GM23338 (cell line): ENCODE measurements around the gene STON2. TPM values are rescaled to one million over a fixed set of nuclear protein-coding genes. Genes with fewer than 3 reads are reported as not detected.

Experiments used
- ATAC-seq: fragments of 200-7000 bp; cut with Tn5 transposase; 3 replicates; pipeline ENCODE4 v1.9.1; 2020
- DNase-seq: peaks from one replicate; pipeline ENCODE4 v3.0.0-alpha.2; 2015; ENCODE audit warnings: low spot score
- H2AFZ ChIP-seq: fragments of 200-600 bp; sonication (generic); 2 replicates; pipeline ENCODE4 v1.8.0; 2016; ENCODE audit warnings: antibody characterized with exemption, mild to moderate bottlenecking, moderate library complexity
- H3F3A ChIP-seq: fragments of 200-600 bp; sonication (generic); replicated peaks from 2 replicates; pipeline ENCODE4 v1.8.0; 2017; ENCODE audit warnings: antibody characterized with exemption, mixed run types, low read depth
- H3K27ac ChIP-seq: fragments of 200-600 bp; sonication (generic); 2 replicates; pipeline ENCODE4 v1.6.1; 2016; ENCODE audit warnings: low read depth
- H3K27me3 ChIP-seq: fragments of 200-600 bp; sonication (generic); 2 replicates; pipeline ENCODE4 v1.8.0; 2016; ENCODE audit warnings: mild to moderate bottlenecking, mixed run types, moderate library complexity; ENCODE audit not compliant: insufficient read depth
- H3K36me3 ChIP-seq: fragments of 200-600 bp; sonication (generic); 2 replicates; pipeline ENCODE4 v1.8.0; 2016; ENCODE audit warnings: mild to moderate bottlenecking; ENCODE audit not compliant: insufficient read depth
- H3K4me1 ChIP-seq: fragments of 200-600 bp; sonication (generic); 2 replicates; pipeline ENCODE4 v1.8.0; 2016; ENCODE audit warnings: mild to moderate bottlenecking, moderate library complexity; ENCODE audit not compliant: insufficient read depth
- H3K4me2 ChIP-seq: fragments of 200-600 bp; sonication (generic); 2 replicates; pipeline ENCODE4 v1.7.1; 2017; ENCODE audit warnings: mixed run types
- H3K4me3 ChIP-seq: fragments of 200-600 bp; sonication (generic); 2 replicates; pipeline ENCODE4 v1.6.1; 2016; ENCODE audit warnings: mixed run types
- H3K79me2 ChIP-seq: fragments of 200-600 bp; sonication (generic); replicated peaks from 2 replicates; pipeline ENCODE4 v1.8.0; 2017; ENCODE audit warnings: mild to moderate bottlenecking; ENCODE audit not compliant: insufficient read depth
- H3K9me2 ChIP-seq: fragments of 200-600 bp; sonication (generic); 2 replicates; pipeline ENCODE4 v1.8.0; 2017; ENCODE audit not compliant: insufficient read depth
- H4K20me1 ChIP-seq: fragments of 200-600 bp; sonication (generic); replicated peaks from 2 replicates; pipeline ENCODE4 v1.8.0; 2017; ENCODE audit warnings: mild to moderate bottlenecking; ENCODE audit not compliant: insufficient read depth
- H3K27ac Mint-ChIP-seq: 2 replicates; pipeline ENCODE4 v1.8.0; 2020; ENCODE audit warnings: inconsistent platforms, mild to moderate bottlenecking, moderate library complexity, mixed read lengths
- H3K27me3 Mint-ChIP-seq: 3 replicates; pipeline ENCODE4 v1.8.0; 2022; ENCODE audit warnings: low read depth, mild to moderate bottlenecking, moderate library complexity, mixed read lengths, inconsistent platforms; ENCODE audit not compliant: insufficient read depth, poor library complexity
- H3K36me3 Mint-ChIP-seq: 3 replicates; pipeline ENCODE4 v1.8.0; 2021; ENCODE audit warnings: low read depth, mild to moderate bottlenecking, inconsistent platforms, moderate library complexity, mixed read lengths
- H3K4me1 Mint-ChIP-seq: 3 replicates; pipeline ENCODE4 v1.8.0; 2020; ENCODE audit warnings: mild to moderate bottlenecking, inconsistent platforms, mixed read lengths
- H3K4me3 Mint-ChIP-seq: 3 replicates; pipeline ENCODE4 v1.8.0; 2021; ENCODE audit warnings: moderate library complexity, mild to moderate bottlenecking, inconsistent platforms, mixed read lengths
- H3K9me3 Mint-ChIP-seq: 3 replicates; pipeline ENCODE4 v1.8.0; 2020; ENCODE audit warnings: moderate library complexity, mild to moderate bottlenecking, inconsistent platforms, mixed read lengths
- CREB1 ChIP-seq: fragments of 250-450 bp; sonication (Bioruptor Pico); IDR thresholded peaks from 2 replicates; pipeline ENCODE4 v1.5.0; 2020; ENCODE audit warnings: low read depth, mild to moderate bottlenecking, moderate library complexity
- CTCF ChIP-seq, 2 experiments: fragments of 200-600 bp in 1 of 2; sonication (generic) in 1 of 2; conservative IDR thresholded peaks; 2 replicates each; pipeline versions ENCODE4 v1.5.1 to v1.6.1; 2016 to 2017; ENCODE audit warnings: antibody characterized with exemption in 2 of 2, low read depth in 2 of 2, mild to moderate bottlenecking in 2 of 2, moderate library complexity in 1 of 2
- ETS1 ChIP-seq: IDR thresholded peaks from 2 replicates; pipeline ENCODE4 v1.6.1; 2016; ENCODE audit warnings: antibody characterized with exemption
- JUNB ChIP-seq: IDR thresholded peaks from one replicate; pipeline ENCODE4 v1.6.1; 2016; ENCODE audit warnings: antibody characterized with exemption; ENCODE audit not compliant: unreplicated experiment
- NANOG ChIP-seq: IDR thresholded peaks from 2 replicates; pipeline ENCODE4 v1.6.1; 2016; ENCODE audit warnings: antibody characterized with exemption, borderline replicate concordance
- POLR2AphosphoS5 ChIP-seq: IDR thresholded peaks from 2 replicates; pipeline ENCODE4 v1.6.1; 2016; ENCODE audit warnings: antibody characterized with exemption, low read depth
- REST ChIP-seq: IDR thresholded peaks from one replicate; pipeline ENCODE4 v1.6.1; 2018; ENCODE audit warnings: antibody characterized with exemption; ENCODE audit not compliant: unreplicated experiment
- STAT1 ChIP-seq: IDR thresholded peaks from one replicate; pipeline ENCODE4 v1.6.1; 2016; ENCODE audit warnings: antibody characterized with exemption; ENCODE audit not compliant: unreplicated experiment
- ZNF462 ChIP-seq: fragments of 250-450 bp; sonication (Bioruptor Pico); IDR thresholded peaks from 2 replicates; pipeline ENCODE4 v1.5.0; 2020; ENCODE audit warnings: mild to moderate bottlenecking, moderate library complexity
- polyA plus RNA-seq: library from polyadenylated mRNA; unstranded; fragments of >200 nt; fragmentation: Nextera tagmentation; extraction: Ambion mirVana; gene quantifications from 2 replicates; pipeline ENCODE4 v1.2.1, GENCODE V29; 2016
- total RNA-seq: library from RNA; depleted of rRNA; stranded (reverse); fragments of >200 nt; shearing (Covaris generic); gene quantifications from 2 replicates; pipeline ENCODE4 v1.2.3, GENCODE V29; 2014

The STON2 gene
- total and polyA plus RNA-seq, 2 experiments from 2014 or later, result 8.2 to 71.0 TPM

- peaks cover 9% of the 10 kb centered on the region for H3K27me3 Mint-ChIP-seq
- Histone ChIP-seq H3K4me1 (peaks cover 3% of the 10 kb centered on the region), H3K4me2 (no peak overlapping the region)
Measured at GRCh38 chr14:81440041-81440440, 39.9 kb upstream of the STON2 start.

More at GRCh38 chr14:81440041-81440440, 39.9 kb upstream of the STON2 start:
- Histone ChIP-seq H2AFZ (no peak overlapping the region), H3F3A (no peaks in the 10 kb centered on the region), H4K20me1 (no peaks in the 10 kb centered on the region), H3K9me2 (no peaks in the 10 kb centered on the region), H3K4me3 (no peak overlapping the region), H3K27ac (no peak overlapping the region), H3K27me3 (peaks cover 25% of the 10 kb centered on the region), H3K36me3 (no peaks in the 10 kb centered on the region), H3K79me2 (peaks cover 5% of the 10 kb centered on the region)
- Mint-ChIP-seq H3K4me3 (no peak overlapping the region), H3K36me3 (no peaks in the 10 kb centered on the region; the same call in 2 of the 3 replicates), H3K4me1 (peaks cover 12% of the 10 kb centered on the region), H3K9me3 (peaks cover 4% of the 10 kb centered on the region; the same call in 2 of the 3 replicates), H3K27ac (no peak overlapping the region)
- no peak for DNase-seq
- ATAC-seq, result no peak
- TF ChIP-seq CTCF (conservative IDR thresholded peaks at IDR 0.05; ENCODE audit: low read depth in 2 of 2) (no peak), NANOG (no peak), POLR2AphosphoS5 (no peak), REST (no peak), ZNF462 (CRISPR knock-in tag) (no peak), STAT1 (no peak), CREB1 (CRISPR knock-in tag) (no peak), ETS1 (no peak), JUNB (no peak)
